Rectal smooth muscle tissue (tissue), 1 donor: ENCODE results near the gene NCLN.

Experiments
- H3K27ac ChIP-seq: one replicate; pipeline ENCODE4 v1.7.0; 2013; ENCODE audit warnings: low read depth, low read length, inconsistent platforms
- H3K27me3 ChIP-seq: one replicate; pipeline ENCODE4 v1.7.0; 2013; ENCODE audit warnings: low read length; ENCODE audit not compliant: control insufficient read depth, insufficient read depth
- H3K36me3 ChIP-seq: one replicate; pipeline ENCODE4 v1.7.0; 2013; ENCODE audit warnings: low read length; ENCODE audit not compliant: control insufficient read depth, insufficient read depth
- H3K4me1 ChIP-seq: one replicate; pipeline ENCODE4 v1.7.0; 2013; ENCODE audit warnings: low read length; ENCODE audit not compliant: control insufficient read depth, insufficient read depth
- H3K4me3 ChIP-seq: one replicate; pipeline ENCODE4 v1.7.0; 2013; ENCODE audit warnings: low read length
- H3K9ac ChIP-seq: one replicate; pipeline ENCODE4 v1.7.0; 2013; ENCODE audit warnings: low read length

The NCLN gene

DNA sequence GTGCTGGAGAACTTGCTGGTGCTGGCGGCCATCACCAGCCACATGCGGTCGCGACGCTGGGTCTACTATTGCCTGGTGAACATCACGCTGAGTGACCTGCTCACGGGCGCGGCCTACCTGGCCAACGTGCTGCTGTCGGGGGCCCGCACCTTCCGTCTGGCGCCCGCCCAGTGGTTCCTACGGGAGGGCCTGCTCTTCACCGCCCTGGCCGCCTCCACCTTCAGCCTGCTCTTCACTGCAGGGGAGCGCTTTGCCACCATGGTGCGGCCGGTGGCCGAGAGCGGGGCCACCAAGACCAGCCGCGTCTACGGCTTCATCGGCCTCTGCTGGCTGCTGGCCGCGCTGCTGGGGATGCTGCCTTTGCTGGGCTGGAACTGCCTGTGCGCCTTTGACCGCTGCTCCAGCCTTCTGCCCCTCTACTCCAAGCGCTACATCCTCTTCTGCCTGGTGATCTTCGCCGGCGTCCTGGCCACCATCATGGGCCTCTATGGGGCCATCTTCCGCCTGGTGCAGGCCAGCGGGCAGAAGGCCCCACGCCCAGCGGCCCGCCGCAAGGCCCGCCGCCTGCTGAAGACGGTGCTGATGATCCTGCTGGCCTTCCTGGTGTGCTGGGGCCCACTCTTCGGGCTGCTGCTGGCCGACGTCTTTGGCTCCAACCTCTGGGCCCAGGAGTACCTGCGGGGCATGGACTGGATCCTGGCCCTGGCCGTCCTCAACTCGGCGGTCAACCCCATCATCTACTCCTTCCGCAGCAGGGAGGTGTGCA is 6.6 kb upstream of the NCLN start:
- Histone ChIP-seq H3K9ac (peak overlapping the region; percentile 21), H3K27ac (no peak overlapping the region), H3K4me1 (no peaks in the 10 kb centered on the region)

DNA sequence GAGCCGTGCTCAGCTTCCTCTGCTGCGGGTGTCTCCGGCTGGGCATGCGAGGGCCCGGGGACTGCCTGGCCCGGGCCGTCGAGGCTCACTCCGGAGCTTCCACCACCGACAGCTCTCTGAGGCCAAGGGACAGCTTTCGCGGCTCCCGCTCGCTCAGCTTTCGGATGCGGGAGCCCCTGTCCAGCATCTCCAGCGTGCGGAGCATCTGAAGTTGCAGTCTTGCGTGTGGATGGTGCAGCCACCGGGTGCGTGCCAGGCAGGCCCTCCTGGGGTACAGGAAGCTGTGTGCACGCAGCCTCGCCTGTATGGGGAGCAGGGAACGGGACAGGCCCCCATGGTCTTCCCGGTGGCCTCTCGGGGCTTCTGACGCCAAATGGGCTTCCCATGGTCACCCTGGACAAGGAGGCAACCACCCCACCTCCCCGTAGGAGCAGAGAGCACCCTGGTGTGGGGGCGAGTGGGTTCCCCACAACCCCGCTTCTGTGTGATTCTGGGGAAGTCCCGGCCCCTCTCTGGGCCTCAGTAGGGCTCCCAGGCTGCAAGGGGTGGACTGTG is 5.9 kb upstream of the NCLN start:
- no peaks in the 10 kb centered on the region for H3K36me3 ChIP-seq
- peak overlapping the region; percentile 21 for H3K9ac ChIP-seq
- H3K4me3 ChIP-seq, result peak overlapping the region; percentile 57
- no peaks in the 10 kb centered on the region for H3K27me3 ChIP-seq
- H3K27ac ChIP-seq, result no peak overlapping the region
- no peaks in the 10 kb centered on the region for H3K4me1 ChIP-seq

More for the DNA sequence above, 6.6 kb upstream of the NCLN start:
- Histone ChIP-seq H3K36me3 (no peaks in the 10 kb centered on the region), H3K27me3 (no peaks in the 10 kb centered on the region), H3K4me3 (peak overlapping the region; percentile 57)

DNA sequence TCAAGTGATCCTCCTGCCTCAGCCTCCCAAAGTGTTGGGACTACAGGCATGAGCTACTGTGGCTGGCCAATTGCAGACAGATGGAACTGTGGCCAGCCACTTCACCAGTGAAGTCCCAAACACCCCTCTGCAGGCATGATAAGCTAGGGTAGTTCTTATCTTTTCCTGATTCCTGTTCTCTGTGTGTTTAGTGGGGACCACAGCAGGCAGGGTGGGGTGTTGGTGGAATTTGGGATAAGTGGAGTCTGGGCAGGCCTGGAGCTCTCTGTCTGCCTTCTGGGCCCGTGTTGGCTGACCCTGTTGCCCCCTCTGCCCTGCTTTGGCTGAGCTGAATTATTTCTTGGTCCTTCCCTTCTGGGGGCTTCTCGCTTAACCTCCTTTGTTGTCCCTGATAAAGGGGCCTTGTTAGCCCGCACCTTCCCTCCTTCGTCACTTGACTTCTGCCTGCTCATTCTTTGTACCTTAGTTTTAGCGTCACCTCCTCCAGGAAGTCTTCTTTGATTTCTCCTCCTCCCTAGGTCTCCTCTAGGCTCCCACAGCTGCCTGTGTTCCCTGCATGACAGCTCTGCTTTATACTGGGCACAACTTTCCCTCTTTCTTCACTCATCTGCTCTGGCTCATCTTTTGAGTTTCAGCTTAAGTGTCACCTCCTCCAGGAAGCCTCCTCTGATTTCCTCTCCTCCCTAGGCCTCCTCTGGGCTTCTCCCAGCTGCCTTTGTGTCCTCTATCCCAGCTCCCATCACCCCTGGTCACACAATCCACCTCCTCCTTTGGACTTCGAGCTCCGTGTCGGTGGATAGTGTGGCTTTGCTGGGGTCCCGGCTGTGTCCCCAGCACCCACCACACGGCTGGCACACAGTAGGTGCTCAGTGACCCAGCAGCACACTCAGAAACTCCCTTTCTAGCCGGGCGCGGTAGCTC is 1.7 kb upstream of the NCLN start:
- no peaks in the 10 kb centered on the region for H3K36me3 ChIP-seq
- no peaks in the 10 kb centered on the region for H3K27me3 ChIP-seq
- H3K9ac ChIP-seq, result no peak overlapping the region
- H3K4me3 ChIP-seq, result no peak overlapping the region
- H3K4me1 ChIP-seq, result peaks cover 7% of the 10 kb centered on the region
- H3K27ac ChIP-seq, result no peak overlapping the region

DNA sequence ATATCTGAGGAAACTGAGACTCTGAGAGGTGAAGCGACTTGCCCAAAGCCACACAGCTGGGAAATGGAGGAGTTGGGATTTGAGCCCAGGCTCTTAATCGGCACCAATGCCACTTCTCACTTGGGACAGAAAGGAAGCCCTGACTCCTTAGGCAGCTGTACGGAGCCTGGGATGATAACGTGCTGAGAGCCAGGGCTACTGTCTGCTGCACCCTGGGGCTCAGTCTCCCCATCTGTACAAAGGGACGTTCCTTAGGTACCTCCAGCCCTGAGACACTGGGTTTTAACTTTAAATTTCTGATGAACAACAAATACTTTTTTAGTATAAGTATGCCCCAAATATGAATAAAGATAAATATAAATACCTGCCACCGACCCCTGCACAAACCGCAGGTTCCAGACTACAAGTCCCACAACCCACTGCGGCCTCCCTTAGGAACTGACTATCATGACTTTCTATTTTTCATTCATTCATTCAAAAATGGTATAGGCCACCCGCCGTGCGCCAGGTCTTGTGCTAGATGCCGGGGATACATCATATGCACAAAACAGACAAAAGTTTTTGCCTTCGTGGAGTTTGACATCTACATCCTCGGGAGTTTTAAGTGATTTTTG is 776 bp upstream of the NCLN start:
- no peak overlapping the region for H3K9ac ChIP-seq
- no peaks in the 10 kb centered on the region for H3K36me3 ChIP-seq
- peak overlapping the region; percentile 83 for H3K4me3 ChIP-seq
- H3K27me3 ChIP-seq, result no peaks in the 10 kb centered on the region
- peak overlapping the region; percentile 30 for H3K27ac ChIP-seq
- H3K4me1 ChIP-seq, result peaks cover 7% of the 10 kb centered on the region

DNA sequence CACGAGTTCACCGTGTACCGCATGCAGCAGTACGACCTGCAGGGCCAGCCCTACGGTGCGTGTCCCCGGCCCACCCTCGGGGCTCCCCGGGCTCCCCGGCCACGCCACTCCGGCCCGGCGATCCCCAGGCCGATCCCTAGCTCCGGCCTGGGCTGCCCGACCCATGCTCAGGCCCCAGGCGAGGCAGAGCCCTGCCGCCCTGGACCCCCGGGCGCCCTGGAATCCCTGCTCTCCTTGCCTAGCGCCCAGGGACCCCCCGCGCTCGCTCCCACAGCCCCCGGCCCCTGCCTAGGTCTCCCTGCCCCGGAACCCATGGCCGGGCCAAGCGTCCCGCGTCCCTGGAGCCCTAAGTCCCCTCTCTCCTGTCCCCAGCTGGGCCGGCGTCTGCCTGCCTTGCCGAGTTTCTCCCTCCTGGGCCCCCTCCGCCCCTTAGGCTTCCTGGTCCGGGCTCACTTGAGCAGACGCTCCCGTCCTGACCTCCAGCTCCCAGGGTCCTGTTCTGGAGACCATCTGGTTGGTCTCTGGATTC is 494 bp downstream of the NCLN start:
- Histone ChIP-seq H3K36me3 (no peaks in the 10 kb centered on the region), H3K27me3 (no peaks in the 10 kb centered on the region), H3K4me1 (peaks cover 7% of the 10 kb centered on the region), H3K4me3 (peak overlapping the region; percentile 83), H3K9ac (peak overlapping the region; percentile 57), H3K27ac (no peak overlapping the region)

DNA sequence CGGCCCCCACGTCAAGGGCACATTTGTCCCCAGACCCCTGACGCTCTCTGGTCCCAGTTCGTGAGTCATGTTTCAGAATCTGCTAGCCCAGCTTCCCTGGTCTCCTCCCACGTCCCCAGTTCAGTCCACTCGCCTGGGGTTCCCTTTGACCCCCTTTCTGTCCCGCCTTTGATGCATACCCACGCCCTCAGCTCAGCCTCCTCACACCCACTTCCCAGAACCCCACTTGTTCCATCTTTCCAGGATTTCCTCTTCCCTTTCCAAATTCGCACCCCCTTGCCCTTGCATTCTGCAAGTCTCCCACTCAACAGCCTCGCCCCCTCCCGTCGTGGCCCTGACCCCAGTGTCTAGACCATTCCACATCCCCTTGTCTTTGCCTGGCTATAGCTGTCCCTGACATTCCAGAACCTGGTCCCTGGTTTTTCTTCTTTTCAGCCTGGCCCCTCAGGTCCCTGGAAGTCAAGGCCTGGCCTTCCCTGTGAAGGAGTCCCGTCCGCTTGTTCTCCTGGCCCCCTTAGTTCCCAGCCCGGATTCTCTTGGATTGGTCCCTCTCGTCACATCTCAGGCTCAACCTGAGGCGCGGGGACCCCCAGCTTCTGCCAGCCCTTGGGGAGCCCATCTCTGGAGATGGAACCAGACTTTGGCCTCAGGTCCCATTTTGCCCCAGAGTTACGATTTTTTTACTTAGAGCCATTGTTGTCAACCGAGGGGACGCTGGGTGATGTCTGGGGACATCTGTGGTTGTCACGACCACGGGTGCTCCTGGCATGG is 1.3 kb downstream of the NCLN start:
- peak overlapping the region; percentile 57 for H3K9ac ChIP-seq
- peaks cover 2% of the 10 kb centered on the region for H3K36me3 ChIP-seq
- H3K4me3 ChIP-seq, result peak overlapping the region; percentile 83
- no peak overlapping the region for H3K27ac ChIP-seq
- no peaks in the 10 kb centered on the region for H3K27me3 ChIP-seq
- H3K4me1 ChIP-seq, result peaks cover 7% of the 10 kb centered on the region

DNA sequence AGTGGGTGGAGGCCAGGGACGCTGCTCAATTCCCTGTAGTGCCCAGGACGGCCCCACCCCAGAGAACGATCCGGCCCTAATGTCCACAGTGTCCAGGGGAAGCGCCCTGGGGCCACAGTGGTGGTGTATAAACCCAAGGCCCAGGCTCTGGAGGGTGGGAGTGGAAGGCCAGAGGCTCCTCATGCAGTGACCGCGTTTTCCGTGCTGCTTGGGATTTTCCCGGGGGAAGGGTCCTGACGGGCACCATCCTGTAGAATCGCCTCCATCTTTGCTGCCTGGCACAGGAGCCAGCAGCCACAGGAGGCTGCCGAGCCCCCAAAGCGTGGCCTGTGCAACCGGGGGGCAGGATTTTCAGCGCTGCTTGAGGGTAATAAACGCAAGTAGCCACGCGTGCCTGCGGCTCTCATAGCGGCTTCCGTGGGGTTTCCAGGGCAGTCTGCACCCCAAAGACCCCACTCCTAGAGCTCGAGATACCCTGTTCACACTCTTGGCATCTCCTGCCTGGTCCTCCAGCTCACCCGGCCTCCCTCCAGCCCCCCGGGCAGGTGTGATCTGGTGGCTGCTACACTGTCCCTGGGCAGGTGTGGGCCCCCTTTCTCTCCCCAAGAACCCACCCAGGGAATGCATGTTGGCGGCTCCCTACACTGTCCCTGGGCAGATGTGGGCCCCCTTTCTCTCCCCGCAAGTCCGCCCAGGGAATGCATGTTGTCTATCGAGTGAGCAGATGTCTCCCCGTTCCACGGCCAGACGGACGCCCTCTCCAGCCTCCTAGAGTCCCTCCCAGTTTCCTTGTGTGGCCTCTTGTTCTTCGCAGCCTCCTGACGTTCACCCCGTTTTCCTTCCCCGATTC is 2.2 kb downstream of the NCLN start:
- Histone ChIP-seq H3K27me3 (no peaks in the 10 kb centered on the region), H3K4me3 (no peak overlapping the region), H3K9ac (no peak overlapping the region), H3K36me3 (peaks cover 2% of the 10 kb centered on the region), H3K4me1 (peaks cover 7% of the 10 kb centered on the region), H3K27ac (no peak overlapping the region)

DNA sequence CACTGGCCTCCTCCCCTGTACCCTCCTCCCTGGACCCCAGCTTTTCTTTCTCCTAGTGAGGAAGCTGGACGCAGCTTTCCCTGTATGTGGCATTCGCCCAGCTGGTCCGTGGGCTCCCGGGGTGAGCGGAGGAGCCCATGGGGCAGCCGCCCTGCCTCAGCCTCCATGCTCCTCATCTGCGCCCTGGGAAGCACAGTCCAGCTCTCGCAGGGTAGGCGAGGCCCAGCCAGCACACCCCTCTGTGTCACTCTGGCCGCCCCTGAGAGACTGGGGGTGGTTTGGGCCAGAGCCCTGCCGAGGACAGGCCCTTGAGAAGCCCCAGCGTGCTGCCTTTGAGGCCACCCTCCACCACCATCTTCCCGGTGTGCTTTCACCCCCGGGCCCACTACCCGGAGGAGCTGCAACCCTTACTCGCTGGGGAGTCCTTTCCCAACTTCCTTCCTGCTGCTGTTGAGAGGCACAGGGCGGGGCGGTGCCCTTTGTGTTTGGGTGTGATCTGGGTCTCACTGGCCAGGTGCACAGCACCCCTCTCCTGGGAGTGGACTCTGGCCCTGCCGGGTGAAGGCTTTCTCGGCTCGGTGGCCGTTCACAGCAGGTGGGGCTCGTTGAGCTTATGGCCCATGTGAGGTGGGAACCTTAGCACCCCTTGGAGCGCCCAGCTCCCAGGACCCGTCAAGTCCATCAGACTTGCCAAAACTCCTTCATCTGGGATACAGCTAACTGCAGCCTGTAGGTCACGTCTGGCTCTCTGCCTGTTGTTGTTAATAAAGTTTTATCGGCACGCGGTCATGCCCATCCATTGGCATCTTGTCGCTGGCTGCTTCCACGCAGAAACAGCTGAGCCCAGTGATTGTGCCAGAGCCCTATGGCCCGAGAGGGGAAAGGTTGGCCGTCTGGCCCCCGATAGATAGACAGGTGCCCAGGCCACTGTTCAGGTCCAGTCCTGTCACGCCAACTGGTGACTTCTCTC is 3.2 kb downstream of the NCLN start:
- H3K9ac ChIP-seq, result no peak overlapping the region
- peaks cover 7% of the 10 kb centered on the region for H3K4me1 ChIP-seq
- no peaks in the 10 kb centered on the region for H3K27me3 ChIP-seq
- H3K4me3 ChIP-seq, result no peak overlapping the region
- H3K36me3 ChIP-seq, result peaks cover 2% of the 10 kb centered on the region
- H3K27ac ChIP-seq, result no peak overlapping the region

DNA sequence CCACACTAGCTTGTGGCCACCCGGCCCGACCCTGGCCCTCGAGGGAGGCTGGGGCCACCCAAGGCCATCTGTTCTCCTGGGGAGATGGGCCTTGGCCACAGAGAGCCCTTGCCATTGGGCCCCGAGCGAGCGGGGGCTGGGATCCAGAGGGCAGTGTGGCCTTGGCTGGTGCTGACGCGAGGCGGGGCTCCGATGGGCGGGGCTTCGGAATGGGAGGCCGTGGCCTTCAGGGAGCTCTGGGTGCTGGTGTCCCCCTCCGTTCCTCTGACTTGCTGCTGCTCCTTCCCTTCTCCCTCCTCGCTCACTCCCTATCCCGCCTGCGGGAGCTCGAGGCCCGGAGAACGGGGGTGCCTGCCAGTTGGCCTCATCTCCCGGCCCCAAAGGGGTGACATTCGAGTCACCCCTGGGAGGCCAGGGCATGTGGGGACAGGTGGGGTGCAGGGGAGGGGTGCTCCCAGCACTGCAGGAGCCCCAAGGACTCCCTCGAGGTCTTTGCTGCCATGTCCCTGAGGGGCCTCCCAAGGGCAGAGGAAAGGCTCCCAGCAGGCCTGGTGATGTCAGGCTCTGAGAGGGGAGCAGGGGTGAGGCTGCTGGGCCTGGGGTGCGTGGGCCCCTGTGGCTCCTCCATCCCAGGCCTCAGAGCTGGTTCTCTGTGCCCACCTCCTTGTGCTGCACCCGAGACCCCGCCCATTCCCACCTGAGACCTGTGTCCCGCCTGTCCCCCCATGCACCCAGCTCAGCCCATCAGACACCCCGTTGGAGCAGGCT is 4.2 kb downstream of the NCLN start:
- Histone ChIP-seq H3K36me3 (peaks cover 2% of the 10 kb centered on the region), H3K4me3 (no peak overlapping the region), H3K27me3 (no peaks in the 10 kb centered on the region), H3K27ac (no peak overlapping the region), H3K4me1 (peaks cover 7% of the 10 kb centered on the region), H3K9ac (no peak overlapping the region)

DNA sequence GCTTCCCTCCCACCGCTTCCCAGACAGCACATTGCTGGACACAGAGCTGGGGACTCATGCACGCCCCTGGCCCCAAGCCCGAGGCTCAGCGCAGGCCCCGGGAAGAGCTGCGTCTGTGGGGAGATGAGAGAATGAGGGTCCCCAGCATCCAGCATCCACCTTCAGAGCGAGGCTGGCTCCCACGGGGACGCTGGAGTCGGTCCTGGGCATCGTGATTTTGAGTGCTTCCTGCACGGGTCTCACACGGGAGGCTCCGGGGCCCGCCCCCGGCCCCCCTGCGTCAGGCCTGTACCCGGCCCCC is 4.7 kb downstream of the NCLN start:
- Histone ChIP-seq H3K27ac (no peak overlapping the region), H3K9ac (no peak overlapping the region), H3K36me3 (peaks cover 2% of the 10 kb centered on the region), H3K4me1 (peaks cover 7% of the 10 kb centered on the region), H3K27me3 (no peaks in the 10 kb centered on the region), H3K4me3 (no peak overlapping the region)
